Measurements from ENCODE around the gene POU5F1. TPM values are rescaled to one million over a fixed set of nuclear protein-coding genes. Genes with fewer than 3 reads are reported as not detected.

POU5F1 gene
- total RNA-seq, 1 experiment from 2014 or later = 32.7 TPM

DNA sequence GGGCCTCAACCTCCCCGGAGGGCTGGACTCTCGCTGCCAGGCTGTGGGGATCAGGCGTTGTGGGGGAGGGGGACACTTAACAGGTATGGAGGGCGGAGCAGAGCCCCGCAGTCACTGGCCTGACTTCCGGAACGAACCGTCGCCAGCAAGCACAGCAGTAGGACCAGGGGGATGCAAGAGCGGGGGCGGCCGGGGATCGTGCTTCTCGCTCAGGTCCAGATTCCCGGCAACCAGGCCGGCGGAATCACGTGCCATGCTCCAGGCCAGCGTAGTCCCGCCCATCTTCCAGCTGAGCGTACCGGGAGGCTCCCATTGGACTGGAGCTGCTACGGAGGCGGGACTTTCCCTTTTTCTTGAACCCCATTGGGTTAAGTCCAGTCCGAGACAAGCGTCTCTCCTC lies 10.0 kb upstream of the POU5F1 start:
- DNase-seq = peak; percentile 98
- TF ChIP-seq, protein P1, sequence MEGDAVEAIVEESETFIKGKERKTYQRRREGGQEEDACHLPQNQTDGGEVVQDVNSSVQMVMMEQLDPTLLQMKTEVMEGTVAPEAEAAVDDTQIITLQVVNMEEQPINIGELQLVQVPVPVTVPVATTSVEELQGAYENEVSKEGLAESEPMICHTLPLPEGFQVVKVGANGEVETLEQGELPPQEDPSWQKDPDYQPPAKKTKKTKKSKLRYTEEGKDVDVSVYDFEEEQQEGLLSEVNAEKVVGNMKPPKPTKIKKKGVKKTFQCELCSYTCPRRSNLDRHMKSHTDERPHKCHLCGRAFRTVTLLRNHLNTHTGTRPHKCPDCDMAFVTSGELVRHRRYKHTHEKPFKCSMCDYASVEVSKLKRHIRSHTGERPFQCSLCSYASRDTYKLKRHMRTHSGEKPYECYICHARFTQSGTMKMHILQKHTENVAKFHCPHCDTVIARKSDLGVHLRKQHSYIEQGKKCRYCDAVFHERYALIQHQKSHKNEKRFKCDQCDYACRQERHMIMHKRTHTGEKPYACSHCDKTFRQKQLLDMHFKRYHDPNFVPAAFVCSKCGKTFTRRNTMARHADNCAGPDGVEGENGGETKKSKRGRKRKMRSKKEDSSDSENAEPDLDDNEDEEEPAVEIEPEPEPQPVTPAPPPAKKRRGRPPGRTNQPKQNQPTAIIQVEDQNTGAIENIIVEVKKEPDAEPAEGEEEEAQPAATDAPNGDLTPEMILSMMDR (IDR thresholded peaks at IDR 0.05; ENCODE audit: unreplicated experiment) = no peak
- Mint-ChIP-seq H3K27me3 (ENCODE audit: unreplicated experiment) (no peaks in the 10 kb centered on the region), H3K36me3 (ENCODE audit: insufficient read depth, unreplicated experiment) (peaks cover 85% of the 10 kb centered on the region), H3K27ac (ENCODE audit: unreplicated experiment) (peak overlapping the region; percentile 90), H3K4me1 (ENCODE audit: low read depth, unreplicated experiment) (peaks cover 49% of the 10 kb centered on the region), H3K9me3 (ENCODE audit: low read depth, unreplicated experiment) (no peaks in the 10 kb centered on the region), H3K4me3 (ENCODE audit: low read depth, unreplicated experiment) (peak overlapping the region; percentile 91)
- CTCF ChIA-PET = interaction anchor here (0.6 to 2.7 kb wide), 3 partner anchors 22 to 99 kb away, joined by 3 to 11 read pairs (median 7); partner anchors contain the start of genes CCHCR1 and TCF19
- BruUV-seq (replicated peaks) = no TSS peak
- intact Hi-C loops (cut with micrococcal nuclease; ENCODE audit: unreplicated experiment) = no loop called here

DNA sequence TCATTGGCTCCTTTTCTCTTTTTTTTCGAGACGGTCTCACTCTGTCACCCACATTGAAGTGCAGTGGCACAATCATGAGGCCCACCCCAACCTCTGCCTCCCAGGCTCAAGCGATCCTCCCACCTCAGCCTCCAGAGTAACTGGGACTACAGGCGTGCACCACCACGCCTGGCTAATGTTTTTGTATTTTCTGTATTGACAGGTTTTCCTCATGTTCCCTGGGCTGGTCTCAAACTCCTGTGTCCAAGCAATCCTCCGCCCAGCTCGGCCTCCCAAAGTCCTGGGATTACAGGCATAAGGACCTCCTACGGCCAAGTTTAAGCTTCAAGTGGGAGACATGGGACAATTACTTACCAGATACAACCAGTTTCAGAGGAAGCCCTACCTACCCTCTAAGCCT lies 9.4 kb upstream of the POU5F1 start:
- DNase-seq = no peak
- H3K27ac Mint-ChIP-seq (ENCODE audit: unreplicated experiment) = peak overlapping the region; percentile 90
- CTCF ChIA-PET = interaction anchor here (2.7 kb wide), 1 partner anchor 21 kb away, joined by 11 read pairs; the partner anchor contains the start of genes CCHCR1 and TCF19
- peaks cover 51% of the 10 kb centered on the region for H3K4me1 Mint-ChIP-seq (ENCODE audit: low read depth, unreplicated experiment)
- intact Hi-C loops (cut with micrococcal nuclease; ENCODE audit: unreplicated experiment) = loop anchor here (2.0 kb wide), 1 partner anchor 21 kb away; the partner anchor contains the start of gene TCF19
- TF ChIP-seq, protein P1 (IDR thresholded peaks at IDR 0.05; ENCODE audit: unreplicated experiment) = no peak
- no TSS peak for BruUV-seq (replicated peaks)
- H3K4me3 Mint-ChIP-seq (ENCODE audit: low read depth, unreplicated experiment) = peak overlapping the region; percentile 91
- no peaks in the 10 kb centered on the region for H3K27me3 Mint-ChIP-seq (ENCODE audit: unreplicated experiment)
- no peaks in the 10 kb centered on the region for H3K9me3 Mint-ChIP-seq (ENCODE audit: low read depth, unreplicated experiment)
- peaks cover 85% of the 10 kb centered on the region for H3K36me3 Mint-ChIP-seq (ENCODE audit: insufficient read depth, unreplicated experiment)

DNA sequence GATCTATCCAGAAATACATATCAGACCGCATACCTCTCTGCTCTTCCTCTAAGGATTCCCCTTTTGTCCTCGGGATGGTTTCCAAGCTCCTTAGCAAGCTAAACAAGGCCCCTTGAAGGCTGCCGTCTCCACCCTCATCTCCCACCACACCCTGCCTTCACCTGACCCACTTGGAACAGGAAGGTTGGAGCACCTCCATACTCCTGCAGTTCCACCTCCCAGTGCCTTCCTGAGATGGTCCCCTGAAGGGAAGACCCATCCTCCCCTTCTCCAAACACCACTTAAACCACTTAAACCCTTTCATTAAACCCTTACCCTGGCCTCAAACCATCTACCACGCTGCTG lies 8.5 kb upstream of the POU5F1 start:
- DNase-seq = no peak
- Mint-ChIP-seq H3K4me1 (ENCODE audit: low read depth, unreplicated experiment) (peaks cover 51% of the 10 kb centered on the region), H3K36me3 (ENCODE audit: insufficient read depth, unreplicated experiment) (peaks cover 89% of the 10 kb centered on the region), H3K9me3 (ENCODE audit: low read depth, unreplicated experiment) (no peaks in the 10 kb centered on the region), H3K27ac (ENCODE audit: unreplicated experiment) (peak overlapping the region; percentile 58), H3K4me3 (ENCODE audit: low read depth, unreplicated experiment) (peak overlapping the region; percentile 91), H3K27me3 (ENCODE audit: unreplicated experiment) (no peaks in the 10 kb centered on the region)
- intact Hi-C loops (cut with micrococcal nuclease; ENCODE audit: unreplicated experiment) = loop anchor here (2.0 kb wide), 1 partner anchor 20 kb away; the partner anchor contains the start of gene TCF19
- CTCF ChIA-PET = interaction anchor here (0.6 kb wide), 1 partner anchor 11 kb away, joined by 4 read pairs; no protein-coding TSS in a partner anchor
- no TSS peak for BruUV-seq (replicated peaks)
- TF ChIP-seq, protein P1 (IDR thresholded peaks at IDR 0.05; ENCODE audit: unreplicated experiment) = no peak

DNA sequence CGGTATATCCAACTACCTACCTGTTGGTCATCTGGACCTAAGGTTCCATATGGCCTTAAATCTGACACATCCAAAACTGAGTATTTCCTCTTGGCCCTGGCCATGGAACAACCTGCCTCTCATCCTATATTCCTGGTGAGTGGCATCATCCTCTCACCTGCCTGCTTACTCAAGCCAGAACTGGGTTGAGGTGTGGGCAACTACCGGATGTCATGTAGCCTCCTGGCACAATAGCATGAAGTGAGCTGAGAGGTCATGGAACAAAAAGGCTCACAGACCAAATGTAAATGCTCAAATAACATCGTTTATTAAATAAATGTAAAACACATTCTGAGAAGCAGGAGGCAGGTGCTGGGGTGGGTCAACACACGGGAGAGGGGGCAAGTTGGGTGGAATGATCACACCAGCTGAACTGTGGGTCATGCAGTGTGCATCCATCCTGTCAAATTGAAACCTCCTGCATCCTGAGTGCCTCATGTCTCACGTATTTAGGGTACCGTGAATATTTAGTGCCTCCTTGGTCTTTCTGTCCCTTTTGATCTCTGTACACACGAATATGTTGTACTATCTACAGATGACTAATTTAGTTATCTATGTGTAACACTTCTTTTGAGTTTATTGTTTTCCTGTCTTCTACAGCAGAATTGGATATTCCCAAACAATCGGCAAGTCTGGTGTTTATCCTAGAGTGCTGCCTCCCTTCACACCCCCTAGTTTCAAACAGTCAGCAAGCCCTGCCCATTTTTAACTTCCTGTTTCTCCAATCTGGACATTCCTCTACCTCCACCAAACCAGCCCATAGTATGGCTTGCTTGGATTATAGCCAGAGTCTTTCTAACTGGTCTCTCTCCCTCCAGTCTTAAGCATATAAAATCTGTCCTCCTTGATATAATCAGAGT lies 7.9 kb upstream of the POU5F1 start:
- intact Hi-C loops (cut with micrococcal nuclease; ENCODE audit: unreplicated experiment) = loop anchor here (2.0 kb wide), 1 partner anchor 20 kb away; the partner anchor contains the start of gene TCF19
- TF ChIP-seq, protein P1 (IDR thresholded peaks at IDR 0.05; ENCODE audit: unreplicated experiment) = no peak
- Mint-ChIP-seq H3K27ac (ENCODE audit: unreplicated experiment) (peak overlapping the region; percentile 58), H3K4me3 (ENCODE audit: low read depth, unreplicated experiment) (peak overlapping the region; percentile 91), H3K36me3 (ENCODE audit: insufficient read depth, unreplicated experiment) (peaks cover 89% of the 10 kb centered on the region), H3K4me1 (ENCODE audit: low read depth, unreplicated experiment) (peaks cover 56% of the 10 kb centered on the region), H3K27me3 (ENCODE audit: unreplicated experiment) (no peaks in the 10 kb centered on the region), H3K9me3 (ENCODE audit: low read depth, unreplicated experiment) (no peaks in the 10 kb centered on the region)
- BruUV-seq (replicated peaks) = no TSS peak
- peak; percentile 57 for DNase-seq
- CTCF ChIA-PET = interaction anchor here (0.7 kb wide), 1 partner anchor 9 kb away, joined by 3 read pairs; no protein-coding TSS in a partner anchor

Measured in Calu3 (cell line).